ENCODE measurements around the gene MAPK9.

DNA sequence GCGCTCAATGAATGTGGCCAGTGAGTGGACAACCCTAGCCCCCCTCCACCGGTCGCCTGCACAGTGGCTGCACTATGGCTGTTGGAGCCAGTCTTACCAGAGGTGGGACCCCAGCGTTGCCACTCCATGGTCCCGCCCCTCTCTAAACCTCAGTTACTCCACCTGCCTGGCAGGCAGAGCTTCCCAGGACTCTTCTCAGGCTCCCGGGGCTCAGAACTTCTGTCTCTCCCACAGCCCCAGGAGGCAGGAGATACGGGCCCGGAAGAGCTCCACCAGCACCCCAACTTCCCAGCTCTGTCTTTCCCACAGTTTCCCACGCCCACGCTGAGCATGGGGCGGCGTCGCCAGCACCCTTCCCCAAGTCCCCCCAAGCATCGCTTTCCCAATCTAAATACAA lies 83.8 kb downstream of the MAPK9 start:
- TF ChIP-seq, protein P1, sequence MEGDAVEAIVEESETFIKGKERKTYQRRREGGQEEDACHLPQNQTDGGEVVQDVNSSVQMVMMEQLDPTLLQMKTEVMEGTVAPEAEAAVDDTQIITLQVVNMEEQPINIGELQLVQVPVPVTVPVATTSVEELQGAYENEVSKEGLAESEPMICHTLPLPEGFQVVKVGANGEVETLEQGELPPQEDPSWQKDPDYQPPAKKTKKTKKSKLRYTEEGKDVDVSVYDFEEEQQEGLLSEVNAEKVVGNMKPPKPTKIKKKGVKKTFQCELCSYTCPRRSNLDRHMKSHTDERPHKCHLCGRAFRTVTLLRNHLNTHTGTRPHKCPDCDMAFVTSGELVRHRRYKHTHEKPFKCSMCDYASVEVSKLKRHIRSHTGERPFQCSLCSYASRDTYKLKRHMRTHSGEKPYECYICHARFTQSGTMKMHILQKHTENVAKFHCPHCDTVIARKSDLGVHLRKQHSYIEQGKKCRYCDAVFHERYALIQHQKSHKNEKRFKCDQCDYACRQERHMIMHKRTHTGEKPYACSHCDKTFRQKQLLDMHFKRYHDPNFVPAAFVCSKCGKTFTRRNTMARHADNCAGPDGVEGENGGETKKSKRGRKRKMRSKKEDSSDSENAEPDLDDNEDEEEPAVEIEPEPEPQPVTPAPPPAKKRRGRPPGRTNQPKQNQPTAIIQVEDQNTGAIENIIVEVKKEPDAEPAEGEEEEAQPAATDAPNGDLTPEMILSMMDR (IDR thresholded peaks at IDR 0.05): no peak
- no peak for TF ChIP-seq POLR2A (IDR thresholded peaks at IDR 0.05)

Measured in right lobe of liver (tissue), 4 donors.